Measurements from ENCODE around the gene SPECC1L. TPM values are rescaled to one million over a fixed set of nuclear protein-coding genes. Genes with fewer than 3 reads are reported as not detected.

Gene SPECC1L
- total and polyA plus RNA-seq, 2 of the 8 experiments (the other 6 are each of a cell fraction or from before 2014, with no cell fraction given), result 15.7 to 61.6 TPM

DNA sequence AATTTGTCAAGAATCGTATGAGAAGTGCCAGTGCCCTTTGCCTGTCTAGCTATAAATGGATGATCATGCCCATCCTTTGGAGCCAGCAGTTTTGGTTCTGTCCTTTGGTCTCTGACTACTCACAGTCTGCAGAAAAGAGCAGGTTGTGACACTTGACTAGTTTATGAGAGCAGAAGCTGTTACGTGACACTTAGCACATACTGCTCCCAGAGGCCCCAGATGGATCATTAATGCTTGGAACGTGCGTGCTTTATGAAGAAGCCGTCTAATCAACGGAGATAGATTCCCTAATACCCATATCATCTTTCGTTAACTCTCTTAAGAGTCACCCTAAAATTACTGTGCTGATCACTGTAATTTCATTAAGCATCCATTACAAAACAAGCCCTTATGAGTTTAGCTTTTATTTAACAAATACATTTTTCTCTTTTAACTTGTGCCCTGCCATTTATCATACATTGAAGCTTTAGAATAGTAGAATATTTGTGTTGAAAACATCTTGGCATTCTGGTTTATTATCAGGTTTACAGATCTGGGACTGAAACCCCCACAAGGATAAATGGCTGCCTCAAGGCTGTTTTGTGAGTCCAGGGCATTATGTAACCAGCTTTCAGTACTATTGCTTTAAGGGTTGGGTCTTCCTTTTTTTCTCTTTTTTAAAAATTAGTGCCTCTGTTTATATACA lies 109.7 kb downstream of the SPECC1L start (continued):
- TF ChIP-seq, protein P1, sequence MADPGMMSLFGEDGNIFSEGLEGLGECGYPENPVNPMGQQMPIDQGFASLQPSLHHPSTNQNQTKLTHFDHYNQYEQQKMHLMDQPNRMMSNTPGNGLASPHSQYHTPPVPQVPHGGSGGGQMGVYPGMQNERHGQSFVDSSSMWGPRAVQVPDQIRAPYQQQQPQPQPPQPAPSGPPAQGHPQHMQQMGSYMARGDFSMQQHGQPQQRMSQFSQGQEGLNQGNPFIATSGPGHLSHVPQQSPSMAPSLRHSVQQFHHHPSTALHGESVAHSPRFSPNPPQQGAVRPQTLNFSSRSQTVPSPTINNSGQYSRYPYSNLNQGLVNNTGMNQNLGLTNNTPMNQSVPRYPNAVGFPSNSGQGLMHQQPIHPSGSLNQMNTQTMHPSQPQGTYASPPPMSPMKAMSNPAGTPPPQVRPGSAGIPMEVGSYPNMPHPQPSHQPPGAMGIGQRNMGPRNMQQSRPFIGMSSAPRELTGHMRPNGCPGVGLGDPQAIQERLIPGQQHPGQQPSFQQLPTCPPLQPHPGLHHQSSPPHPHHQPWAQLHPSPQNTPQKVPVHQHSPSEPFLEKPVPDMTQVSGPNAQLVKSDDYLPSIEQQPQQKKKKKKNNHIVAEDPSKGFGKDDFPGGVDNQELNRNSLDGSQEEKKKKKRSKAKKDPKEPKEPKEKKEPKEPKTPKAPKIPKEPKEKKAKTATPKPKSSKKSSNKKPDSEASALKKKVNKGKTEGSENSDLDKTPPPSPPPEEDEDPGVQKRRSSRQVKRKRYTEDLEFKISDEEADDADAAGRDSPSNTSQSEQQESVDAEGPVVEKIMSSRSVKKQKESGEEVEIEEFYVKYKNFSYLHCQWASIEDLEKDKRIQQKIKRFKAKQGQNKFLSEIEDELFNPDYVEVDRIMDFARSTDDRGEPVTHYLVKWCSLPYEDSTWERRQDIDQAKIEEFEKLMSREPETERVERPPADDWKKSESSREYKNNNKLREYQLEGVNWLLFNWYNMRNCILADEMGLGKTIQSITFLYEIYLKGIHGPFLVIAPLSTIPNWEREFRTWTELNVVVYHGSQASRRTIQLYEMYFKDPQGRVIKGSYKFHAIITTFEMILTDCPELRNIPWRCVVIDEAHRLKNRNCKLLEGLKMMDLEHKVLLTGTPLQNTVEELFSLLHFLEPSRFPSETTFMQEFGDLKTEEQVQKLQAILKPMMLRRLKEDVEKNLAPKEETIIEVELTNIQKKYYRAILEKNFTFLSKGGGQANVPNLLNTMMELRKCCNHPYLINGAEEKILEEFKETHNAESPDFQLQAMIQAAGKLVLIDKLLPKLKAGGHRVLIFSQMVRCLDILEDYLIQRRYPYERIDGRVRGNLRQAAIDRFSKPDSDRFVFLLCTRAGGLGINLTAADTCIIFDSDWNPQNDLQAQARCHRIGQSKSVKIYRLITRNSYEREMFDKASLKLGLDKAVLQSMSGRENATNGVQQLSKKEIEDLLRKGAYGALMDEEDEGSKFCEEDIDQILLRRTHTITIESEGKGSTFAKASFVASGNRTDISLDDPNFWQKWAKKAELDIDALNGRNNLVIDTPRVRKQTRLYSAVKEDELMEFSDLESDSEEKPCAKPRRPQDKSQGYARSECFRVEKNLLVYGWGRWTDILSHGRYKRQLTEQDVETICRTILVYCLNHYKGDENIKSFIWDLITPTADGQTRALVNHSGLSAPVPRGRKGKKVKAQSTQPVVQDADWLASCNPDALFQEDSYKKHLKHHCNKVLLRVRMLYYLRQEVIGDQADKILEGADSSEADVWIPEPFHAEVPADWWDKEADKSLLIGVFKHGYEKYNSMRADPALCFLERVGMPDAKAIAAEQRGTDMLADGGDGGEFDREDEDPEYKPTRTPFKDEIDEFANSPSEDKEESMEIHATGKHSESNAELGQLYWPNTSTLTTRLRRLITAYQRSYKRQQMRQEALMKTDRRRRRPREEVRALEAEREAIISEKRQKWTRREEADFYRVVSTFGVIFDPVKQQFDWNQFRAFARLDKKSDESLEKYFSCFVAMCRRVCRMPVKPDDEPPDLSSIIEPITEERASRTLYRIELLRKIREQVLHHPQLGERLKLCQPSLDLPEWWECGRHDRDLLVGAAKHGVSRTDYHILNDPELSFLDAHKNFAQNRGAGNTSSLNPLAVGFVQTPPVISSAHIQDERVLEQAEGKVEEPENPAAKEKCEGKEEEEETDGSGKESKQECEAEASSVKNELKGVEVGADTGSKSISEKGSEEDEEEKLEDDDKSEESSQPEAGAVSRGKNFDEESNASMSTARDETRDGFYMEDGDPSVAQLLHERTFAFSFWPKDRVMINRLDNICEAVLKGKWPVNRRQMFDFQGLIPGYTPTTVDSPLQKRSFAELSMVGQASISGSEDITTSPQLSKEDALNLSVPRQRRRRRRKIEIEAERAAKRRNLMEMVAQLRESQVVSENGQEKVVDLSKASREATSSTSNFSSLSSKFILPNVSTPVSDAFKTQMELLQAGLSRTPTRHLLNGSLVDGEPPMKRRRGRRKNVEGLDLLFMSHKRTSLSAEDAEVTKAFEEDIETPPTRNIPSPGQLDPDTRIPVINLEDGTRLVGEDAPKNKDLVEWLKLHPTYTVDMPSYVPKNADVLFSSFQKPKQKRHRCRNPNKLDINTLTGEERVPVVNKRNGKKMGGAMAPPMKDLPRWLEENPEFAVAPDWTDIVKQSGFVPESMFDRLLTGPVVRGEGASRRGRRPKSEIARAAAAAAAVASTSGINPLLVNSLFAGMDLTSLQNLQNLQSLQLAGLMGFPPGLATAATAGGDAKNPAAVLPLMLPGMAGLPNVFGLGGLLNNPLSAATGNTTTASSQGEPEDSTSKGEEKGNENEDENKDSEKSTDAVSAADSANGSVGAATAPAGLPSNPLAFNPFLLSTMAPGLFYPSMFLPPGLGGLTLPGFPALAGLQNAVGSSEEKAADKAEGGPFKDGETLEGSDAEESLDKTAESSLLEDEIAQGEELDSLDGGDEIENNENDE (IDR thresholded peaks at IDR 0.05; ENCODE audit: insufficient replicate concordance, low read length), result no peak
- TF ChIP-seq CTBP2 (IDR thresholded peaks at IDR 0.05; ENCODE audit: borderline replicate concordance, insufficient read depth, insufficient read length, low read length), result no peak
- TF ChIP-seq EGR1 (IDR thresholded peaks at IDR 0.05; ENCODE audit: borderline replicate concordance, low read depth, low read length), result no peak
- TF ChIP-seq YY1 (IDR thresholded peaks at IDR 0.05; ENCODE audit: low read depth, low read length), result no peak
- TF ChIP-seq CHD2 (IDR thresholded peaks at IDR 0.05; ENCODE audit: low read length), result no peak
- TF ChIP-seq ZNF274 (IDR thresholded peaks at IDR 0.05; ENCODE audit: borderline replicate concordance, extremely low read depth, low read length), result no peak
- TF ChIP-seq SP1 (IDR thresholded peaks at IDR 0.05; ENCODE audit: low read depth, low read length), result no peak
- no peak for TF ChIP-seq JUND (IDR thresholded peaks at IDR 0.05; ENCODE audit: low read length)
- TF ChIP-seq POU5F1 (IDR thresholded peaks at IDR 0.05; ENCODE audit: low read depth, low read length), result no peak
- TF ChIP-seq RNF2 (IDR thresholded peaks at IDR 0.05; ENCODE audit: borderline replicate concordance, low read depth, low read length, missing control alignments, poor library complexity, severe bottlenecking), result no peak
- TF ChIP-seq TBP (IDR thresholded peaks at IDR 0.05; ENCODE audit: low read depth, low read length), result no peak
